A549 (cell line): ENCODE data around the gene NXT1. TPM values are rescaled to one million over a fixed set of nuclear protein-coding genes. Genes with fewer than 3 reads are reported as not detected.

Source experiments
- ATAC-seq, 2 experiments: fragments of 200-7000 bp in 1 of 2; fragments of >200 bp in 1 of 2; cut with Nextera tagmentation in 1 of 2; cut with Tn5 transposase in 1 of 2; 3 replicates each; pipeline versions ENCODE4 v1.8.0 to v1.9.1; 2018 to 2020; ENCODE audit warnings: mild to moderate bottlenecking in 1 of 2, moderate library complexity in 1 of 2
- CTCF ChIA-PET: fragments of 300-600 bp; sonication (Branson Sonifier 250); formaldehyde crosslinking; extraction: SDS; loops from one replicate; lab custom pipeline; 2021; ENCODE audit warnings: antibody characterized with exemption, inconsistent platforms; lab: Yijun Ruan, JAX
- POLR2A ChIA-PET: fragments of 350-600 bp; formaldehyde crosslinking; extraction: SDS; loops from one replicate; lab custom pipeline; 2021; ENCODE audit warnings: antibody characterized with exemption, inconsistent platforms; lab: Yijun Ruan, JAX
- DNase-seq, 2 experiments: peaks; one replicate each; pipeline versions ENCODE4 v3.0.0 to v3.0.0-alpha.2; 2011 to 2016; ENCODE audit warnings: low read depth in 1 of 2, low spot score in 1 of 2
- FAIRE-seq: peaks from 2 replicates; lab custom pipeline; 2011; peaks lifted over from hg19 to GRCh38; lab: Jason Lieb, UNC
- H3K27ac ChIP-seq, 2 experiments: fragments of >200 bp; sonication (Bioruptor Twin); formaldehyde crosslinking; 3 replicates each; pipeline ENCODE4 v1.5.1; 2016 to 2017
- H3K4me1 ChIP-seq: fragments of >200 bp; sonication (Bioruptor Twin); formaldehyde crosslinking; 3 replicates; pipeline ENCODE4 v1.6.1; 2016
- H3K4me2 ChIP-seq: fragments of >200 bp; sonication (Bioruptor Twin); formaldehyde crosslinking; 3 replicates; pipeline ENCODE4 v1.6.1; 2016
- H3K4me3 ChIP-seq: fragments of >200 bp; sonication (Bioruptor Twin); formaldehyde crosslinking; 3 replicates; pipeline ENCODE4 v1.5.1; 2016
- H3K9me3 ChIP-seq: fragments of >200 bp; sonication (Bioruptor Twin); formaldehyde crosslinking; 3 replicates; pipeline ENCODE4 v1.6.1; 2016
- ATOH8 ChIP-seq: fragments of 250-450 bp; sonication (Bioruptor Pico); IDR thresholded peaks from 2 replicates; pipeline ENCODE4 v1.5.0; 2020; ENCODE audit warnings: low read depth, mild to moderate bottlenecking, moderate library complexity
- BHLHE40 ChIP-seq: IDR thresholded peaks from 2 replicates; pipeline ENCODE4 v1.6.1; 2012; ENCODE audit warnings: low read depth, low read length, inconsistent platforms
- CBX2 ChIP-seq: fragments of 200-600 bp; sonication (generic); IDR thresholded peaks from 2 replicates; pipeline ENCODE4 v1.6.1; 2016; ENCODE audit warnings: low read depth, mild to moderate bottlenecking, borderline replicate concordance
- E2F6 ChIP-seq: IDR thresholded peaks from 2 replicates; pipeline ENCODE4 v1.6.1; 2012; ENCODE audit warnings: low read depth, borderline replicate concordance
- EP300 ChIP-seq, 2 experiments: fragments of >200 bp; sonication (Bioruptor Twin); formaldehyde crosslinking; IDR thresholded peaks; 2 replicates in 1 of 2; 3 replicates in 1 of 2; pipeline ENCODE4 v1.6.1; 2016 to 2017
- ESRRA ChIP-seq: fragments of 150-350 bp; IDR thresholded peaks from 2 replicates; pipeline ENCODE4 v1.6.1; 2014; ENCODE audit warnings: mild to moderate bottlenecking, low read length, borderline replicate concordance
- FOSB ChIP-seq: fragments of 250-450 bp; sonication (Bioruptor Pico); IDR thresholded peaks from 2 replicates; pipeline ENCODE4 v1.5.0; 2020; ENCODE audit warnings: mild to moderate bottlenecking, moderate library complexity
- HDAC2 ChIP-seq: fragments of 200-600 bp; sonication (generic); IDR thresholded peaks from 2 replicates; pipeline ENCODE4 v1.6.1; 2016
- HOXA7 ChIP-seq: fragments of 250-450 bp; sonication (Bioruptor Pico); IDR thresholded peaks from 2 replicates; pipeline ENCODE4 v1.5.0; 2020; ENCODE audit warnings: mild to moderate bottlenecking, moderate library complexity
- HOXB5 ChIP-seq: fragments of 250-450 bp; sonication (Bioruptor Pico); IDR thresholded peaks from 2 replicates; pipeline ENCODE4 v1.5.0; 2020; ENCODE audit warnings: mild to moderate bottlenecking, moderate library complexity
- JUN ChIP-seq, 2 experiments: fragments of >200 bp; sonication (Bioruptor Twin); formaldehyde crosslinking; IDR thresholded peaks; 2 replicates in 1 of 2; 3 replicates in 1 of 2; pipeline ENCODE4 v1.6.1; 2016 to 2017
- KDM5A ChIP-seq: fragments of 200-600 bp; sonication (generic); IDR thresholded peaks from 2 replicates; pipeline ENCODE4 v1.6.1; 2016; ENCODE audit warnings: antibody characterized with exemption, mild to moderate bottlenecking
- MAX ChIP-seq: IDR thresholded peaks from 2 replicates; pipeline ENCODE4 v1.6.1; 2012
- MAZ ChIP-seq: fragments of 150-350 bp; IDR thresholded peaks from 2 replicates; pipeline ENCODE4 v1.6.1; 2014; ENCODE audit warnings: antibody characterized with exemption, low read depth, low read length, borderline replicate concordance
- MYC ChIP-seq: IDR thresholded peaks from 2 replicates; pipeline ENCODE4 v1.6.1; 2012; ENCODE audit warnings: mild to moderate bottlenecking, inconsistent platforms, low read length, improper control_type of control experiment, borderline replicate concordance
- NR3C1 ChIP-seq: fragments of >200 bp; sonication (Bioruptor Twin); formaldehyde crosslinking; IDR thresholded peaks from 3 replicates; pipeline ENCODE4 v1.6.1; 2017
- PBX3 ChIP-seq: IDR thresholded peaks from 2 replicates; pipeline ENCODE4 v1.6.1; 2012
- PHF8 ChIP-seq: fragments of 200-600 bp; sonication (generic); IDR thresholded peaks from 2 replicates; pipeline ENCODE4 v1.6.1; 2016; ENCODE audit warnings: low read depth, mild to moderate bottlenecking, antibody characterized with exemption, moderate library complexity, borderline replicate concordance
- POLR2A ChIP-seq: IDR thresholded peaks from 2 replicates; pipeline ENCODE4 v1.6.1; 2012; ENCODE audit warnings: mild to moderate bottlenecking, low read length
- ZNF302 ChIP-seq: fragments of 250-450 bp; sonication (Bioruptor Pico); IDR thresholded peaks from 2 replicates; pipeline ENCODE4 v1.9.0; 2021; ENCODE audit warnings: inconsistent platforms, mild to moderate bottlenecking, moderate library complexity
- WGBS: methylation state at CpG from one replicate; pipeline ENCODE4 v1.1.6; 2017; ENCODE audit errors: missing lambda C conversion rate; 5-methylcytosine and 5-hydroxymethylcytosine counted together
- polyA plus RNA-seq, 4 experiments: library from polyadenylated mRNA; depleted of rRNA in 3 of 4; stranded (reverse); fragments of >200 nt; fragmentation: RNase III in 1 of 4; extraction: RNeasy Plus Mini Kit Qiagen cat#74134 plus additional on column Dnase treatment in 1 of 4; gene quantifications; 2 replicates in 3 of 4; 3 replicates in 1 of 4; pipeline ENCODE4 v1.2.3, GENCODE V29; 2011 to 2017
- TF ChIP-seq, protein P1 (sequence below): fragments of 200-600 bp; sonication (generic); IDR thresholded peaks from 2 replicates; pipeline ENCODE4 v1.6.1; 2016; ENCODE audit warnings: antibody characterized with exemption, mild to moderate bottlenecking, moderate library complexity

NXT1 gene
- polyA plus RNA-seq, 2 of the 4 experiments (the other 2 are of a cell fraction) = 45.1 to 71.8 TPM

DNA sequence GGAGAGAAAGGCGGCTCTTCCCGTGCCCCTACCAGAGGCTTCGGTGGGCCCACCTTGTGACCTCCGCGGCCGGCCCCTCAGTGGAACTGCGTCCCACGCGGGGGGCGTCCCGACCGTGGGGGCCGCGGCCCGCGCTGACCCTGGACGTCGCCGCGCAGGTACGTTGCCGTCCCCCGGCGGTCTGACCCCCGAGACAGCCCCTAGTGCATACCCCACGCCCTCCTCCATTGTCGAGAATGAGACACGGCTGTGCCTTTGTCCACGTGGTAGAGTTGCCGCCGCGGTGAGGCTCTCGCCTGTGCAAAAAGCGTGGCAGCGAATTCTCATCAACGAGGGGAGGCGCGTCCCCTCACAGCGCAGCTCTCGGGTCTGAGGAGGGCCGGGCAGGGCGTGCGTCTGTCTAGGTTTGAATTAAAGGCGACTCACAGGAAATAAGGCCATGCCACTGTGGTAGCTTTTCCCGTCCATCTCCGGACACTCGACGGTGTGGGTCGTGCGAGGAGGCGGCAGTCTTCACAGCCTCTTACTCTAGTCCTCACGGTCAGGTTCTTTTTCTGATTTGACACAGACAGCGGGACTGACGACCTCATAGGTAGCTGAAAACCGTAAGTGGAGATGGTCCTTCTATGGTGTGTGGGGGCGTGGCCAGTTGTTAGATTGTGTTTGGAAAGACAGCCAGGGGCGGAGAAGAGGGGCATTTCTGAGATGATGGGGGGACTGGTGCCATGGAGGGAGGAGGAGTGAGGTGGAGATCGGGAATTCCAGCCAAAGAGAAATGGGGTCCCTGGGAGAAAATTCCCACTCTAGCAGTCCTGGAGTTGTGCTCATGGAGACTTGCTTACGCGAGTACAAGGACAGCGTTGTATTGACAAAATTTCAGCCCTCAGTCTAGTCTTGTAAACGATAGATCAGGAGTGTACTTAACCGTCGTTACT, 580 bp downstream of the NXT1 start:
- DNase-seq (peak; percentile 44 to 65), FAIRE-seq (peak; percentile 59), ATAC-seq (peak; percentile 25 to 51)
- Histone ChIP-seq H3K27ac (peak overlapping the region; percentile 88 to 94), H3K9me3 (no peaks in the 10 kb centered on the region), H3K4me2 (peak overlapping the region; percentile 89), H3K4me3 (peak overlapping the region; percentile 81), H3K4me1 (peaks cover 21% of the 10 kb centered on the region)
- ChIA-PET POLR2A (interaction anchor here (0.6 to 2.6 kb wide), 19 partner anchors 9 to 942 kb away, joined by 3 to 92 read pairs (median 7); partner anchors contain the start of genes GZF1, NAPB and THBD), CTCF (interaction anchor here (1.4 to 3.3 kb wide), 6 partner anchors 7 to 660 kb away, joined by 3 to 36 read pairs (median 14); partner anchors contain the start of gene GZF1)
- 2% methylated on average over 42 of the region's 64 CpGs for WGBS
- peak; percentile 63 for TF ChIP-seq PHF8
- TF ChIP-seq POLR2A = no peak
- 0 out of 2 replicates have a peak, but pooled peaks have one; percentile 38 for TF ChIP-seq HDAC2
- TF ChIP-seq KDM5A = no peak
- TF ChIP-seq MAX = peak; percentile 94
- peak; percentile 65 for TF ChIP-seq MYC

GRCh38 chr20:23356203-23356602, 5.6 kb downstream of the NXT1 start:
- ATAC-seq (no peak), DNase-seq (no peak), FAIRE-seq (no peak)
- TF ChIP-seq HDAC2 = no peak
- TF ChIP-seq HOXA7 (CRISPR knock-in tag) = 0 out of 2 replicates have a peak, but pooled peaks have one; percentile 12
- H3K27ac ChIP-seq = no peak overlapping the region
- H3K9me3 ChIP-seq = no peaks in the 10 kb centered on the region
- 88% methylated on average over 27 of the region's 27 CpGs for WGBS
- ChIA-PET CTCF (interaction anchor here (1.1 to 2.2 kb wide), 4 partner anchors 15 to 770 kb away, joined by 3 to 9 read pairs (median 6); no protein-coding TSS in a partner anchor), POLR2A (no interaction called here)
- peaks cover 32% of the 10 kb centered on the region for H3K4me1 ChIP-seq
- no peak overlapping the region for H3K4me3 ChIP-seq
- H3K4me2 ChIP-seq = no peak overlapping the region

DNA sequence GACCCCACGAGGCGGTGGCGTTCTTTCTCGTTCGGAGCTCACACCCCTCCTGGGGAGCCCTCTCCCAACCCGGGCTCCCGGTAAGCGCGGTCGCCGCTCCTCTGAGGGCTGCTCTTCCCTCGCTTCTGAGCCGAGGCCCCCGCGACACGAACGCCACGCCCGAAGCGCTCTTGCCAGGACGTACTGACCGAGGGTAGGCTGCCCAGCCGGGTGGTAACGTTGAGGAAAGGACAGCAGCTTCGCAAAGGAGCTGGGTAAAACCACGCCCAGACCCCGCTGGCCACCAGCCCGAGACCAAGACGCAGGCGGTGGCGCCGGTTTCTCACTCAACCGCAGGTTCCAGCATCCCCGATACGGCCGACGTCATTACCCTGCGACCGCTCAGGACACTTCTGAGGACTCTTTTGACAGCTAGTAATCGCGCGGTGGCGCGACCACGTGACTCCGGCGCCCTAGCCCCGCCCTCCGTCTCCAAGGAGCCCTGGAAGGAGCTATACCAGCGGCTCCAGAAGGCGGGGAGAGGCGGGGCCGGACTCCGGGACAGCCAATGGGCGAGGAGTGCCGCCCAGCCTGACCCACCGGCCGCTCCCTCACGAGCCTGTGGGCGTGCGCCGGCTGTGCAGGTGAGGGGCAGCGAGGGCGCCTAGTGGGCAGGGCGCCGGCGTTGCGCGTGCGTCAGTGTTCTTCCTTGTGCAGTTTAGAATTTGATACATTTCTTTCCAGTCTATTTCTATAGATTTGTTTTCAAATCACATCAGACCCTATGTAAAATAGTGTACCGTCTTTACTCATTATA, 7.4 kb downstream of the NXT1 start:
- 1% methylated on average over 48 of the region's 71 CpGs for WGBS
- CTCF ChIA-PET = interaction anchor here (0.8 to 2.8 kb wide), 10 partner anchors 8 to 771 kb away, joined by 3 to 20 read pairs (median 4); partner anchors contain the start of gene NXT1
- peak; percentile 76 for TF ChIP-seq BHLHE40
- TF ChIP-seq PHF8 = peak; percentile 77; the same call in 1 of the 2 replicates
- no peak for TF ChIP-seq HOXB5
- TF ChIP-seq CBX2 = no peak
- TF ChIP-seq POLR2A = peak; percentile 72
- TF ChIP-seq JUN (IDR thresholded peaks at IDR 0.05) = peak in 1 of 2 experiments; percentile 47; a peak in 1 of 5 replicates
- TF ChIP-seq NR3C1 = no peak
- TF ChIP-seq E2F6 = 0 out of 2 replicates have a peak, but pooled peaks have one; percentile 44
- TF ChIP-seq ZNF302 (CRISPR knock-in tag) = no peak
- TF ChIP-seq, protein P1, sequence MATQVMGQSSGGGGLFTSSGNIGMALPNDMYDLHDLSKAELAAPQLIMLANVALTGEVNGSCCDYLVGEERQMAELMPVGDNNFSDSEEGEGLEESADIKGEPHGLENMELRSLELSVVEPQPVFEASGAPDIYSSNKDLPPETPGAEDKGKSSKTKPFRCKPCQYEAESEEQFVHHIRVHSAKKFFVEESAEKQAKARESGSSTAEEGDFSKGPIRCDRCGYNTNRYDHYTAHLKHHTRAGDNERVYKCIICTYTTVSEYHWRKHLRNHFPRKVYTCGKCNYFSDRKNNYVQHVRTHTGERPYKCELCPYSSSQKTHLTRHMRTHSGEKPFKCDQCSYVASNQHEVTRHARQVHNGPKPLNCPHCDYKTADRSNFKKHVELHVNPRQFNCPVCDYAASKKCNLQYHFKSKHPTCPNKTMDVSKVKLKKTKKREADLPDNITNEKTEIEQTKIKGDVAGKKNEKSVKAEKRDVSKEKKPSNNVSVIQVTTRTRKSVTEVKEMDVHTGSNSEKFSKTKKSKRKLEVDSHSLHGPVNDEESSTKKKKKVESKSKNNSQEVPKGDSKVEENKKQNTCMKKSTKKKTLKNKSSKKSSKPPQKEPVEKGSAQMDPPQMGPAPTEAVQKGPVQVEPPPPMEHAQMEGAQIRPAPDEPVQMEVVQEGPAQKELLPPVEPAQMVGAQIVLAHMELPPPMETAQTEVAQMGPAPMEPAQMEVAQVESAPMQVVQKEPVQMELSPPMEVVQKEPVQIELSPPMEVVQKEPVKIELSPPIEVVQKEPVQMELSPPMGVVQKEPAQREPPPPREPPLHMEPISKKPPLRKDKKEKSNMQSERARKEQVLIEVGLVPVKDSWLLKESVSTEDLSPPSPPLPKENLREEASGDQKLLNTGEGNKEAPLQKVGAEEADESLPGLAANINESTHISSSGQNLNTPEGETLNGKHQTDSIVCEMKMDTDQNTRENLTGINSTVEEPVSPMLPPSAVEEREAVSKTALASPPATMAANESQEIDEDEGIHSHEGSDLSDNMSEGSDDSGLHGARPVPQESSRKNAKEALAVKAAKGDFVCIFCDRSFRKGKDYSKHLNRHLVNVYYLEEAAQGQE = no peak
- TF ChIP-seq MYC = peak; percentile 80
- TF ChIP-seq ATOH8 (CRISPR knock-in tag) = 0 out of 2 replicates have a peak, but pooled peaks have one; percentile 25
- TF ChIP-seq PBX3 = peak; percentile 48; the same call in 1 of the 2 replicates
- TF ChIP-seq MAX = peak; percentile 92
- TF ChIP-seq MAZ = 0 out of 2 replicates have a peak, but pooled peaks have one; percentile 23
- no peak for TF ChIP-seq EP300 (IDR thresholded peaks at IDR 0.05)
- TF ChIP-seq ESRRA = no peak
- no peak for TF ChIP-seq FOSB (CRISPR knock-in tag)

More for the DNA sequence above, 7.4 kb downstream of the NXT1 start:
- Histone ChIP-seq H3K27ac (peak overlapping the region; percentile 91), H3K4me1 (peaks cover 21% of the 10 kb centered on the region), H3K9me3 (no peaks in the 10 kb centered on the region), H3K4me3 (peak overlapping the region; percentile 68), H3K4me2 (peak overlapping the region; percentile 90)
- DNase-seq = peak; percentile 88 to 100
- ATAC-seq = peak; percentile 74 to 91
- POLR2A ChIA-PET = interaction anchor here (0.6 to 5.7 kb wide), 8 partner anchors 7 to 999 kb away, joined by 3 to 92 read pairs (median 6); partner anchors contain the start of genes NAPB and NXT1
- peak; percentile 7 for FAIRE-seq
